Cardiac muscle cell (in vitro differentiated cells and primary cell): Measurements from ENCODE around the gene NAV2. TPM values are rescaled to one million over a fixed set of nuclear protein-coding genes. Genes with fewer than 3 reads are reported as not detected.

ENCODE experiments used
- DNase-seq, 2 donors: peaks; one replicate each; pipeline versions ENCODE4 v3.0.0 to v3.0.0-alpha.2; 2010 to 2017; ENCODE audit warnings: low read depth in 1 of 2, low spot score in 1 of 2
- H3K27ac ChIP-seq: fragments of 200-600 bp; sonication (generic); 2 replicates; pipeline ENCODE4 v1.5.1; 2016
- H3K27me3 ChIP-seq: fragments of 200-600 bp; sonication (generic); 2 replicates; pipeline ENCODE4 v1.6.0; 2016; ENCODE audit warnings: control low read depth
- H3K36me3 ChIP-seq: fragments of 200-600 bp; sonication (generic); 2 replicates; pipeline ENCODE4 v1.5.1; 2016; ENCODE audit warnings: control low read depth
- H3K4me1 ChIP-seq: fragments of 200-600 bp; sonication (generic); 2 replicates; pipeline ENCODE4 v1.8.1; 2017; ENCODE audit warnings: low read depth, mild to moderate bottlenecking, mixed run types
- H3K4me3 ChIP-seq: fragments of 200-600 bp; sonication (generic); 2 replicates; pipeline ENCODE4 v1.5.1; 2016; ENCODE audit warnings: mild to moderate bottlenecking
- H3K9me3 ChIP-seq: fragments of 200-600 bp; sonication (generic); 2 replicates; pipeline ENCODE4 v1.5.1; 2017; ENCODE audit warnings: low read depth, mild to moderate bottlenecking, control low read depth
- CTCF ChIP-seq: IDR thresholded peaks from 2 replicates; pipeline ENCODE4 v1.5.1; 2012; ENCODE audit warnings: low read depth, mild to moderate bottlenecking, low read length
- polyA plus RNA-seq: library from polyadenylated mRNA; unstranded; fragments of >200 nt; fragmentation: Nextera tagmentation; extraction: Ambion mirVana; gene quantifications from 2 replicates; pipeline ENCODE4 v1.2.1, GENCODE V29; 2016
- total RNA-seq: library from RNA; depleted of rRNA; stranded (reverse); fragments of >200 nt; gene quantifications from 2 replicates; pipeline ENCODE4 v1.2.3, GENCODE V29; 2016

NAV2 gene
- total and polyA plus RNA-seq, 2 experiments from 2014 or later, result 113 to 164 TPM

GRCh38 chr11:20099527-20099926, 386.9 kb downstream of the NAV2 start:
- no peaks in the 10 kb centered on the region for H3K9me3 ChIP-seq
- DNase-seq, result no peak
- no peak overlapping the region for H3K4me3 ChIP-seq
- no peaks in the 10 kb centered on the region for H3K4me1 ChIP-seq
- peaks cover 98% of the 10 kb centered on the region for H3K36me3 ChIP-seq
- TF ChIP-seq CTCF, result no peak
- no peaks in the 10 kb centered on the region for H3K27me3 ChIP-seq
- H3K27ac ChIP-seq, result peak overlapping the region; percentile 67

- TF ChIP-seq CTCF, result no peak
- no peak for DNase-seq
- Histone ChIP-seq H3K4me1 (no peaks in the 10 kb centered on the region), H3K27me3 (no peaks in the 10 kb centered on the region), H3K4me3 (no peak overlapping the region), H3K27ac (no peak overlapping the region), H3K36me3 (peaks cover 83% of the 10 kb centered on the region), H3K9me3 (no peaks in the 10 kb centered on the region)
Observed at GRCh38 chr11:20102397-20102796, 389.8 kb downstream of the NAV2 start.

GRCh38 chr11:20103281-20103680, 390.6 kb downstream of the NAV2 start:
- Histone ChIP-seq H3K4me1 (no peaks in the 10 kb centered on the region), H3K9me3 (no peaks in the 10 kb centered on the region), H3K4me3 (no peak overlapping the region), H3K27ac (no peak overlapping the region), H3K27me3 (no peaks in the 10 kb centered on the region), H3K36me3 (peaks cover 83% of the 10 kb centered on the region)
- no peak for DNase-seq
- TF ChIP-seq CTCF, result no peak

GRCh38 chr11:20105427-20105826, 392.8 kb downstream of the NAV2 start:
- Histone ChIP-seq H3K36me3 (peaks cover 85% of the 10 kb centered on the region), H3K4me1 (no peaks in the 10 kb centered on the region), H3K9me3 (no peaks in the 10 kb centered on the region), H3K27ac (no peak overlapping the region), H3K27me3 (no peaks in the 10 kb centered on the region), H3K4me3 (no peak overlapping the region)
- no peak for TF ChIP-seq CTCF
- no peak for DNase-seq

- TF ChIP-seq CTCF, result no peak
- no peaks in the 10 kb centered on the region for H3K4me1 ChIP-seq
- H3K4me3 ChIP-seq, result no peak overlapping the region
- no peak for DNase-seq
- H3K27me3 ChIP-seq, result no peaks in the 10 kb centered on the region
- no peaks in the 10 kb centered on the region for H3K9me3 ChIP-seq
- H3K36me3 ChIP-seq, result peaks cover 85% of the 10 kb centered on the region
- H3K27ac ChIP-seq, result peak overlapping the region; percentile 65
Observed at GRCh38 chr11:20109731-20110445, 397.3 kb downstream of the NAV2 start.
